ENCODE measurements around the gene CORO2A.

CORO2A gene

GRCh38 chr9:98204692-98205091 is 12.3 kb upstream of the CORO2A start:
- Histone ChIP-seq H3K9me3 (ENCODE audit: control insufficient read depth, insufficient read depth, low read length) (no peaks in the 10 kb centered on the region), H3K4me3 (ENCODE audit: low read depth, low read length) (no peak overlapping the region), H3K27me3 (ENCODE audit: control insufficient read depth, insufficient read depth, low read length) (no peaks in the 10 kb centered on the region), H3K9ac (ENCODE audit: low read depth, low read length) (no peak overlapping the region), H3K36me3 (ENCODE audit: control insufficient read depth, insufficient read depth, low read length) (peaks cover 8% of the 10 kb centered on the region), H3K4me1 (ENCODE audit: control insufficient read depth, insufficient read depth, low read length) (peaks cover 3% of the 10 kb centered on the region)

GRCh38 chr9:98203153-98203552 is 10.7 kb upstream of the CORO2A start:
- H3K27me3 ChIP-seq (ENCODE audit: control insufficient read depth, insufficient read depth, low read length), result no peaks in the 10 kb centered on the region
- peaks cover 5% of the 10 kb centered on the region for H3K4me1 ChIP-seq (ENCODE audit: control insufficient read depth, insufficient read depth, low read length)
- no peaks in the 10 kb centered on the region for H3K9me3 ChIP-seq (ENCODE audit: control insufficient read depth, insufficient read depth, low read length)
- H3K9ac ChIP-seq (ENCODE audit: low read depth, low read length), result peak overlapping the region; percentile 8
- no peak overlapping the region for H3K4me3 ChIP-seq (ENCODE audit: low read depth, low read length)
- H3K36me3 ChIP-seq (ENCODE audit: control insufficient read depth, insufficient read depth, low read length), result peaks cover 13% of the 10 kb centered on the region

DNA sequence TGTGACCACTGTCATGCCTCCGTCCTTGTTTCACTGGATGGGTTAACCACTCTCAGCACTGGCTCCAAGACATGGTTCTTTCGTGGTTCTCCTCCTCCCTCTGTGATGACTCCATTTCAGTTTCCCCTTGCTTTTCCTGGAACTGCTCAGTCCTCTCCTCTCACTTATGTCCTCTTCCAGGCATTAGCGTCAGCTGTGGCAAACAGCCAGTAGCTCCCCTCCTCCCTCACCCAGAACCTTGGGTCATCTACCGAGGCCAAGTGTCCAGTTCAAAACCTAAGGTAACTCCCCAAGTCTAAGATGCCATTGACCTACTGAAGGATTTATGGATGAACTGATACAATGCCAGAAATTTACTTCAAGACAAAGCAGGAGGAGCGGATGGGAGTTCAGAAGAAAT is 9.8 kb upstream of the CORO2A start:
- H3K9me3 ChIP-seq (ENCODE audit: control insufficient read depth, insufficient read depth, low read length), result no peaks in the 10 kb centered on the region
- H3K4me1 ChIP-seq (ENCODE audit: control insufficient read depth, insufficient read depth, low read length), result peaks cover 5% of the 10 kb centered on the region
- H3K36me3 ChIP-seq (ENCODE audit: control insufficient read depth, insufficient read depth, low read length), result peaks cover 8% of the 10 kb centered on the region
- H3K9ac ChIP-seq (ENCODE audit: low read depth, low read length), result no peak overlapping the region
- H3K4me3 ChIP-seq (ENCODE audit: low read depth, low read length), result no peak overlapping the region
- no peaks in the 10 kb centered on the region for H3K27me3 ChIP-seq (ENCODE audit: control insufficient read depth, insufficient read depth, low read length)

GRCh38 chr9:98201749-98202148 is 9.3 kb upstream of the CORO2A start:
- no peak overlapping the region for H3K4me3 ChIP-seq (ENCODE audit: low read depth, low read length)
- H3K9ac ChIP-seq (ENCODE audit: low read depth, low read length), result no peak overlapping the region
- H3K4me1 ChIP-seq (ENCODE audit: control insufficient read depth, insufficient read depth, low read length), result peaks cover 5% of the 10 kb centered on the region
- no peaks in the 10 kb centered on the region for H3K27me3 ChIP-seq (ENCODE audit: control insufficient read depth, insufficient read depth, low read length)
- no peaks in the 10 kb centered on the region for H3K9me3 ChIP-seq (ENCODE audit: control insufficient read depth, insufficient read depth, low read length)
- H3K36me3 ChIP-seq (ENCODE audit: control insufficient read depth, insufficient read depth, low read length), result peaks cover 8% of the 10 kb centered on the region

GRCh38 chr9:98201102-98201501 is 8.7 kb upstream of the CORO2A start:
- peaks cover 5% of the 10 kb centered on the region for H3K4me1 ChIP-seq (ENCODE audit: control insufficient read depth, insufficient read depth, low read length)
- no peaks in the 10 kb centered on the region for H3K27me3 ChIP-seq (ENCODE audit: control insufficient read depth, insufficient read depth, low read length)
- no peaks in the 10 kb centered on the region for H3K9me3 ChIP-seq (ENCODE audit: control insufficient read depth, insufficient read depth, low read length)
- H3K36me3 ChIP-seq (ENCODE audit: control insufficient read depth, insufficient read depth, low read length), result peaks cover 8% of the 10 kb centered on the region
- no peak overlapping the region for H3K4me3 ChIP-seq (ENCODE audit: low read depth, low read length)
- no peak overlapping the region for H3K9ac ChIP-seq (ENCODE audit: low read depth, low read length)

DNA sequence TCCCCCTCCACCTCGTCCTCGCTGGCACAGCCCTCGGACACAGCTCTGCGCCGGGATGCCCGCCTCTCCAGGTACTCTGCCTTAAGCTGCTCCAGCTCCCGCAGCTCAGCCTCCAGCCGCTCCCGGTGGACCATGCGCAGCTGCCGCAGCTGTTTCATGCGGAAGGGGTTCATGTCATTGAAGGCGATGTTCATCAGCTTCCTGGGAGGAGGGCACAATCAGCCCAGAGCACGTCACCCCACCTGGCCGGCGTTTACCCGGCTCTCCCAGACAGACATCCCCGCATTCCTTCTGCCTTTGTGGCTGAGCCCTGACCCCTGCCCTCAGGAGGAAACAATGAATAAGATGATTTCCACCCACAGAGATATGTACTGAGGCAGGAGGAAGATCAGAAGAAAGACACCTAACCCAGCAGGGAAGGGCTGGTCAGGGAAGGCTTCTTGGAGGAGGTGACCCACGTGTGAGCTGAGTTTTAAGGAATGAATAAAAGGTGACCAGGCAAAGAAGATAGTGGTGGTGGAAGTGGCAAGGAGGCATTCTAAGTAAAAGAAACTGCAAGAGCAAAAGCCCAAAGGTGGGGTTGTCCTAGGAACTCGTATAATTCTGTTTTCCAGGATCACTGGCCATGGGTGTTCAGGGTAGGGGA is 7.1 kb upstream of the CORO2A start:
- Histone ChIP-seq H3K36me3 (ENCODE audit: control insufficient read depth, insufficient read depth, low read length) (peaks cover 8% of the 10 kb centered on the region), H3K4me1 (ENCODE audit: control insufficient read depth, insufficient read depth, low read length) (peaks cover 5% of the 10 kb centered on the region), H3K9me3 (ENCODE audit: control insufficient read depth, insufficient read depth, low read length) (no peaks in the 10 kb centered on the region), H3K4me3 (ENCODE audit: low read depth, low read length) (no peak overlapping the region), H3K9ac (ENCODE audit: low read depth, low read length) (no peak overlapping the region), H3K27me3 (ENCODE audit: control insufficient read depth, insufficient read depth, low read length) (no peaks in the 10 kb centered on the region)

DNA sequence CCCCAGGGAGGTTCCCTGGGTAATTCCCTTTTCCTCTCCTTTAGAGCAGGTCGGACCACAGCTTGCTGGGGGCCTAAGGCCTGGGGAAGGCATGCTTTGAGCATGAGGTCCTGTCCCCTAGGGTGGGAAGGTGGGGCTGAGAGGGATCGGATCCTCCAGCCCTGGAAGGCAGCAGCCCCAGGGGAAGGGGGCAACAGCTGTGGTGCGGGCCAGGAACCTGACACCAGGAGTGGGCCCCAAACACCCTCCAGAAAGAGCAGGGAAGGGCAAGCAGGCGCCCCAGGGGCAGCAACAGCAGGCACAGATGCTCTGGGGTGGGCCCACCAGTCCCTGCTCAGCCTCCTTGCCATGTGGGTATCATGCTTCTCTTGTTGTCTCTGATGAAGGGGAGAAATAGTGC is 3.2 kb upstream of the CORO2A start:
- Histone ChIP-seq H3K36me3 (ENCODE audit: control insufficient read depth, insufficient read depth, low read length) (peaks cover 8% of the 10 kb centered on the region), H3K4me3 (ENCODE audit: low read depth, low read length) (no peak overlapping the region), H3K27me3 (ENCODE audit: control insufficient read depth, insufficient read depth, low read length) (no peaks in the 10 kb centered on the region)

GRCh38 chr9:98193336-98193944 is 1.0 kb upstream of the CORO2A start:
- Histone ChIP-seq H3K9ac (ENCODE audit: low read depth, low read length) (no peak overlapping the region), H3K4me1 (ENCODE audit: control insufficient read depth, insufficient read depth, low read length) (peaks cover 9% of the 10 kb centered on the region), H3K4me3 (ENCODE audit: low read depth, low read length) (peak overlapping the region; percentile 73), H3K36me3 (ENCODE audit: control insufficient read depth, insufficient read depth, low read length) (no peaks in the 10 kb centered on the region), H3K27me3 (ENCODE audit: control insufficient read depth, insufficient read depth, low read length) (no peaks in the 10 kb centered on the region), H3K9me3 (ENCODE audit: control insufficient read depth, insufficient read depth, low read length) (no peaks in the 10 kb centered on the region)

More for the DNA sequence above, 3.2 kb upstream of the CORO2A start:
- no peaks in the 10 kb centered on the region for H3K9me3 ChIP-seq (ENCODE audit: control insufficient read depth, insufficient read depth, low read length)
- H3K9ac ChIP-seq (ENCODE audit: low read depth, low read length), result no peak overlapping the region
- H3K4me1 ChIP-seq (ENCODE audit: control insufficient read depth, insufficient read depth, low read length), result peaks cover 13% of the 10 kb centered on the region

DNA sequence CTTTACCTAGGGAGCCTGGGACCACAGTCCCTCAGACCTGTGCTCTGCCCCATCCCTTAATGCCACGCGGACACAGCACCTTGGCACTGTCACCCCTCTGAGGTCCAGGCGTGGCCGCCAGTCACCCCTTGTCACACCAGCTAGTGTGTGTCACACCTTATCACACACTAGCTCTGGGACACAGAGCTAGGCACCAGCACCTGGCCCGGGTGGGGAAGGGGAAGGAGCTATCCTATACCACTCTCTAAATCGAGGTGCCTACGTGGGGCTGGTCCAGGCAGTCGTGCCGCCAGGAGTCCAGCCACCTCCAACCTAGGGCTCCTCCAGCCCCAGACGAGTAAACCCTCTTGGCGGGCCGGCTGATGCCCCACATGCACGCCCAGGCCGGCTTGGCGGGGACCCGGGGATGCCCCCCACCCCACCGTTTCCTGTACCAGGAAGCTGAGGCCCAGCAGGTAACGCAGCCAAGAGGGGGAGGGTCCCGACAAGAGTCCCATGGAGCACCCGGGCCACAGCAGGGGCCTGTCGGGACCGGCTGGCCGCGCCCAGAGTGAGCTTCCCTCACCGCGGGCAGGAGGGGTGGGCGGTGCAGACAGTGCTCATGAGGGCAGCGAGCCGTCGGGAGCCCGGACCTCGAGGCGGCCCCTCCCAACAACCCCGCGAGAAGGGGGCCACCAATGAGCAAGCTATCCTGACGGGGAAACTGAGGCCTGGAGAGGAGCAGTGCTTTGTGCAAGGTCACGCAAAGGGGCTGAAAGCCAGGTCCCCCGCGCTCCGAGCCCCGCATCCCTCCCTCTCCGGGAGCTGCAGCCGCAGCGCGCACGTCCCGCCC is 550 bp downstream of the CORO2A start:
- Histone ChIP-seq H3K9ac (ENCODE audit: low read depth, low read length) (peak overlapping the region; percentile 47), H3K4me1 (ENCODE audit: control insufficient read depth, insufficient read depth, low read length) (peaks cover 9% of the 10 kb centered on the region), H3K4me3 (ENCODE audit: low read depth, low read length) (peak overlapping the region; percentile 75), H3K9me3 (ENCODE audit: control insufficient read depth, insufficient read depth, low read length) (no peaks in the 10 kb centered on the region), H3K36me3 (ENCODE audit: control insufficient read depth, insufficient read depth, low read length) (no peaks in the 10 kb centered on the region), H3K27me3 (ENCODE audit: control insufficient read depth, insufficient read depth, low read length) (no peaks in the 10 kb centered on the region)

- H3K4me3 ChIP-seq (ENCODE audit: low read depth, low read length), result peak overlapping the region; percentile 75
- peaks cover 9% of the 10 kb centered on the region for H3K4me1 ChIP-seq (ENCODE audit: control insufficient read depth, insufficient read depth, low read length)
- no peak overlapping the region for H3K9ac ChIP-seq (ENCODE audit: low read depth, low read length)
Measured at GRCh38 chr9:98191181-98191608, 1.2 kb downstream of the CORO2A start.

GRCh38 chr9:98190757-98191105 is 1.7 kb downstream of the CORO2A start:
- no peak overlapping the region for H3K4me3 ChIP-seq (ENCODE audit: low read depth, low read length)
- H3K27me3 ChIP-seq (ENCODE audit: control insufficient read depth, insufficient read depth, low read length), result no peaks in the 10 kb centered on the region
- H3K36me3 ChIP-seq (ENCODE audit: control insufficient read depth, insufficient read depth, low read length), result no peaks in the 10 kb centered on the region
- no peaks in the 10 kb centered on the region for H3K9me3 ChIP-seq (ENCODE audit: control insufficient read depth, insufficient read depth, low read length)
- H3K4me1 ChIP-seq (ENCODE audit: control insufficient read depth, insufficient read depth, low read length), result peaks cover 9% of the 10 kb centered on the region
- H3K9ac ChIP-seq (ENCODE audit: low read depth, low read length), result no peak overlapping the region

More at GRCh38 chr9:98191181-98191608, 1.2 kb downstream of the CORO2A start:
- no peaks in the 10 kb centered on the region for H3K36me3 ChIP-seq (ENCODE audit: control insufficient read depth, insufficient read depth, low read length)
- no peaks in the 10 kb centered on the region for H3K9me3 ChIP-seq (ENCODE audit: control insufficient read depth, insufficient read depth, low read length)
- H3K27me3 ChIP-seq (ENCODE audit: control insufficient read depth, insufficient read depth, low read length), result no peaks in the 10 kb centered on the region

DNA sequence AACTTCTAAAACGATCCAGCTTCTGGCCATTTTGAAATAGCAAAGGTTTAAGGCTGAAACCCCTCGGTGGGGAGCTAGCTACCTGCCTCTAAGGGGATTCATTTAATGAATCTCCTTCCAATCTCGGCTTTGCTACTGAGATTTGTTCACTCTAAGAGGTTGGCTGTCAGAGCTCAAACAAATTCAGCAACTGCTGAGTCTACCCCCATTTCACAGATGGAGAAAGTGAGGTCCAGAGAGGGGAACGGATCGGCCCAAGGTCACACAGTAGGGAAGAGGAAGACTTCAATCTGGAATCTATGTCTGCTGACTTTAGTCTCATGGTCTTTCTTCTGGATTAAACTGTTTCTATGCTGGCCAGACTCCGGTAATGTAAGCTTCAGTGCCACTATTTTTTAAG is 3.0 kb downstream of the CORO2A start:
- Histone ChIP-seq H3K4me1 (ENCODE audit: control insufficient read depth, insufficient read depth, low read length) (peaks cover 9% of the 10 kb centered on the region), H3K27me3 (ENCODE audit: control insufficient read depth, insufficient read depth, low read length) (no peaks in the 10 kb centered on the region), H3K9ac (ENCODE audit: low read depth, low read length) (no peak overlapping the region), H3K4me3 (ENCODE audit: low read depth, low read length) (no peak overlapping the region), H3K9me3 (ENCODE audit: control insufficient read depth, insufficient read depth, low read length) (no peaks in the 10 kb centered on the region), H3K36me3 (ENCODE audit: control insufficient read depth, insufficient read depth, low read length) (no peaks in the 10 kb centered on the region)
